GM21529 (cell line): ENCODE results near the gene LMBRD1.
"Not testable (repeated sequence)": the region's sequence is repeated elsewhere in the genome, so short reads cannot be mapped to it uniquely, and the experiment has no call there.

Experiments used
- ATAC-seq: cut with Tn5 transposase; IDR thresholded peaks from one replicate; pipeline ENCODE4 v1.9.1; 2021; ENCODE audit not compliant: unreplicated experiment

Gene LMBRD1

GRCh38 chr6:69796642-69797390, at the start of gene LMBRD1:
TSS of gene LMBRD1 (minus strand) at chr6:69797010. CDS start at chr6:69796881, 129 bp downstream.
- ATAC-seq: peak; percentile 92

DNA sequence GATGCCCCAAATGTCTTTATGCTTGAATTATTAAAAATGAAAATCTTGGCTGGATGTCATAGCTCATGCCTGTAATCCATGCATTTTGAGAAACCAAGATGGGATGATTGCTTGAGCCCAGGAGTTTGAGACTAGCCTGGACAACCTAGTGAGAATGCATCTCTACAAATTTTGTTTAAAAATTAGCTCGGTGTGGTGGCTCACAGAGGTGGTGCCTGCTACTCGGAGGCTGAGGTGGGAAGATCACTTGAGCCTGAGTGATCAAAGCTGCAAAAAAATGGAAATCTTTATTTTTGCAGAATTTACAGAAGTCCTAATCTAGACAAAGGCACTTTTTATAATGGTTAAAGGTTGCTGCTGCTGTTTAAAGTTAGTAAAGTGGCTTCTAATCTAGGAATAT, 49.5 kb upstream of the LMBRD1 start:
- no peak for ATAC-seq

GRCh38 chr6:69843189-69843588, 46.4 kb upstream of the LMBRD1 start:
- ATAC-seq: no peak

- ATAC-seq: no peak
These were observed 45.1 kb upstream of the LMBRD1 start for GRCh38 chr6:69841862-69842261.

DNA sequence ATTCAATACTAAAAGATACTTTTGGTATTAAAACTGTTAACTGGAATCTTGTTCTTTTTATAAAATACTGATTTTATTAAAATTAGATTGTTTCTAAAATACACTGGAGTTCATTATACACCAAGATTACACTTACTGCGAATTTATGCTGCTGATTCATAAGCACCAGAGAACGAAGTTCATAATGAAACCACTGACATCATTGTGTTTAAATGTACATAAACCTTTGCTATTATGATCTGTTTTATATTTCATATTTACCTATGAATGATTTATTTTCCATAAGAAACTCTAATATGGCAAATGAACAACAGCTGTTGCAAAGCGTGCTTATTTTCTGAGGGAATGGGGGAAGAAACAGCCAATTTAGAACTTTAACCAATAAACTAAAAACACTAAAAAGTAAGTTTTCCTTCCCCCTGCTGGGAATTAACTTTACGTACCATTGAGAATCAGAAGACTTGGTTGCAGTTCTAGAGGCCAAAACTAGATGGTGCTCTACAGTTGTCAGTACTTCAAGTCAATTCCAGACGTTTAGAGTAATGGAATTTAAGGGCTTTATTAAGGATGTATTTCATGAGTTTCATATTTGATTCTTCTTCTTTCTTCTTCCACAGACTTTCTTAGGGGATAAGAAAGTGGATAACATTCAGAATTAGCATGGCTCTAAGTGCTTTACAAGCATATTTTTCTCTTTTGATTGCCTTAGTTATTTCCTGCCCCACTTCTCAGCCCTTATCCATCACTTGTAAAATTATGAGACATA, 38.8 kb upstream of the LMBRD1 start:
- peak; percentile 93 for ATAC-seq

- no peak for ATAC-seq
These were observed 35.7 kb upstream of the LMBRD1 start for GRCh38 chr6:69832558-69832957.

- ATAC-seq: no peak
These were observed 30.6 kb upstream of the LMBRD1 start for GRCh38 chr6:69827276-69827893.

DNA sequence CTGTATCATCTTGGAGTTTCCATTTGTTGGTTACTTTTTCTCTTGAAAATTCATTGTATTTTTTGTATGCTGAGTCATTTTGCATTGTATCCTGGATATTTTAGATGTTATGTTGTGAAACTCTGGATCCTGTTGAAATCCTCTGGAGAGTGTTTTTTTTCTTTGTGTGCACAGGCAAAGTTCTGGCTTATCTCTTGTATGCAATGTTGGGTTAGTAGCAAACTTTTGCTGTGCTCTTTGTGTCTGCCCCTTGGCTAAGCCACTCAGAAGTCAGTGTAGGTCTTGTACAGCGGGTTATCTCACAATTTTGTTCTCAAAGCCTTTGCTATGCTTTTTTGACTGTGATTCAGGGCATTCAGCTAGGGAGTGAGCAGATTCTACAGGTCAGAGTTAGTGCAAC, 29.1 kb upstream of the LMBRD1 start:
- ATAC-seq: no peak

- not testable (repeated sequence) for ATAC-seq
These were observed 27.5 kb upstream of the LMBRD1 start for GRCh38 chr6:69824355-69824754.

DNA sequence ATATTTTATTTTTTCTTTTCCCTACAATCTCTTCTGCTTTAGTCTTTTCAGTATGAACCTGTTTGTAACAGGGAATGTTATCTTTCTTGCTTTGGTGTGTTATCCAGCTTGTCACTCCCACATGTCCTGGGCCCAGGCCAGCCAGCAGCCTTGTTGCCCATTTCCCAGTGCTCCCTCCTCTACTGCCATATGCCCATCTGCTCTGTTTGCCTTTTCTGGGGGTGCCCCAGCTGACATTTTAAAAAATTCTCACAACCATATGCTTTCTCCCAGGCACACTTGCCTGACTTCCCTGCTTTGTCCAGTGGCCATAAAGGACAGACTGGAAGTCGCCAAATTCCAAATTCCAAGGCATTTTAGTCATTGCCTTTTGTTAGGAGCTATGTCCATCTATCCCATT, 23.6 kb upstream of the LMBRD1 start:
- ATAC-seq: no peak

- ATAC-seq: no peak
These were observed 23.2 kb upstream of the LMBRD1 start for GRCh38 chr6:69820018-69820417.

DNA sequence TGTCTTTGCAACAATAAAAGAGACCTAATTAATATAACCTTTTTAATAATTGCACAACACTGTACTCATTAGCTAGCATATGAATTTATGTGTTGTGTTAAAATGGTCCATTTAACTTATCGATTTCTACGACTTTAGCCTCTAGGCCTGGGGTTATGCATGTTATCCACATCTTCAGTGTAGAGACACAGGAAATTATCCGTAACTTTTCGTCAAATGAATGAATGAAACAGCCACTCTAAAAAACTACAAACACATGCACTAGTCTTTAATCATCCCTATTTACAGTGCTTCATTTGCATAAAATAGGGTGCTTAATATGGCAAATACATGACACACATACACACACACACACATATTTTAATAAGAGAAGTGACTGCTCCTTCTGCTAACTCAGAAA, 22.3 kb upstream of the LMBRD1 start:
- no peak for ATAC-seq

- ATAC-seq: no peak
These were observed 21.6 kb upstream of the LMBRD1 start for GRCh38 chr6:69818223-69818930.

DNA sequence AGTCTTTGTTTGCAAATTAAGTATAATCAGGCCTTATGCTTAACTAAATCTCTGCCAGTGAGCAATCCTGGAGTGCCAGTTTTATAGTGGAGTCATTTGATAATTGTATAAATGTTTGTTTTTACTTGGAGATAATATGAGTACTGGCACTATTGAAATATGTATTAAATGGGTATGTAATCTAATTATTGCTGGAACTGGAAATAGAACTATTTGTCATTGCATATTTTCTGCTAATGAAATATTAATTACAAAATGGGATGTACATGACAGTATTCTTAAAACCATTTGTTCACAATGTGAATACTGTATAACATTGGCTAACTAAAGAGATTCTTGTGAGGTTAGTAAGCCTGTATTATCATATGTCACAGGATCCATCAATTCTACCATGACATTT, 20.5 kb upstream of the LMBRD1 start:
- ATAC-seq: no peak

DNA sequence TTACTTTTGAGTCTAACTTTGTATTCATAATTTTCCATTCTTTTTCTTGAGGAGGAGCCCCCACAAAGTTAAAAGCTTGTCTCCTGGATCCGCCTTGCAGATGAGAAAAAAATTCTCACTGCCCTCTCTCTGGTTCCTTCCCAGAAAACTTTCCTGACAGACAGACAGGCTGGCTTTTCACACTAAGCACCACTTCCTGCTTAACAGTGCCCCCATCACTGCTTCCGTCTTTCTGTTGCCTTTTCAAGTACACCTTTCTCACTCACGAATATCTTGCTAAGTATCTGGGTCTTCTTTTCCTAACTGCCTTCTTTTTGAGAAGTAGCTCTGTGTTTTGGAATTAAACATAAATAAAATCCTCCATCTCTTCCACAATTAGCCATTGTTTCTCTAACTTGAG, 19.8 kb upstream of the LMBRD1 start:
- peak; percentile 42 for ATAC-seq

GRCh38 chr6:69816026-69816425, 19.2 kb upstream of the LMBRD1 start:
- ATAC-seq: peak; percentile 78

DNA sequence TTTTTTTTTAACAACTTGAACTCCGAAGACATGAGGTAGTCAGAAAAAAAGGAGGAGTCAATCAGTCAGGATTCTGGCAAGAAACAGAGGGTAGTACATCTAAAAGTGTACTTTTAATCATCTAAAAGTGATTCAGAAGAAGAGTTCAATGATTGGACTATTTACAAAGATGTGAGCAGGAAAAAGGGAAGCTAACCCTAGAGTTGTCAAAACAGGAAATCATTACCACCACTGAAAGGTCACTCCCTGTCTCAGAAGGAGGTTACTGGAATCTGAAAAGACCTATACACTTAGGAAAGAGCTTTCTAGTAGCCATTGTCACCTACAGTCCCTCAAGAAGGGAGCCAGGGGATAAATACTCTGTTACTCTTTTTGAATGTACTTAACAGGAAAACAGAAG, 16.7 kb upstream of the LMBRD1 start:
- peak; percentile 54 for ATAC-seq

DNA sequence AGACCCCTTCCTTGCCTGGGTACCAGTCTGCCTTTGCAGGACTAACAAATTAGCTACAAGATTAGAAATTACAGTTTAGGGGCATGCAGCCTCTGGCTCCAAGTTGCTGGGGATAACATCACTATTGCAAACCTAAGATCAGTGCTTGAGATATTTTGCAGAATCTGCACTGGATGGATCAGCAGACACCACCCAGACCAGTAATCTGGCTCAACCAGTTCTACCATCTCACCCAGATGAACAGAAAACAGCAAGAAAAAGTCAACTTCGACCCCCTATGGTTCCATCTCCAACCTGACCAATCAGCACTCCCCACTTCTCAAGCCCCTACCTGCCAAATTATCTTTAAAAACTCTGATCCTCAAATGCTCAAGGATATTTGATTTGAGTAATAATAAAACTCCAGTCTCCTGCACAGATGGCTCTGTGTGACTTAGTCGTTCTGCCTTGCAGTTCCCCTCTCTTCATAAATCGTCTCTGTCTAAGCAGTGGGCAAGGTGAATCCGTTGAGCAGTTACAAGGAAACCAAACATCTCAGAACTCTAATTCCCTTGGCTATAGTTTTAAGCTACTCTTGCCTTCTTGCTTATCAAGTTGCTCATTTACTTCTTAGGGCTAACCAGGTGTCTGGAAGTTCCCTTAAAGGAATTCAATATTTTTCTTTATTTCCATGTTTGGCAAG, 16.1 kb upstream of the LMBRD1 start:
- no peak for ATAC-seq

- no peak for ATAC-seq
These were observed 6.2 kb upstream of the LMBRD1 start for GRCh38 chr6:69802995-69803394.

- ATAC-seq: no peak
These were observed 4.9 kb upstream of the LMBRD1 start for GRCh38 chr6:69801711-69802110.

GRCh38 chr6:69801225-69801624, 4.4 kb upstream of the LMBRD1 start:
- ATAC-seq: no peak
